Measurements from ENCODE around the gene KRT78.

Gene KRT78

GRCh38 chr12:52837781-52838608, 10.8 kb downstream of the KRT78 start:
- DNase-seq, result no peak

DNA sequence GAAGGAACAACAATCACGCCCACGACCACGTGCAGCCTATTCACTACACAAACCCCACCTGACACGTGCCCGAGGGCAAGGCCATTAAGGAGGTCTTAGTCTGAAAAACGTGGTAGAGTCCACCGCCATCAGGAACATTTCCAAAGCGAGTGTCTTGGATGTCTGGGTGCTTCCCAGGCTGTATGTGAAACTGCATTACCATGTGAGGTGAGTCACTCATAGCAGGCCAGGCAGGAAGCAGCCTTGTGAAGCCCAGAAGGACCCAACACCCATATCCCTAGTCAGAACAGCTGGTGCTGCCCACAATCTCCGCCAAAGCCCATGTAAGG, 11.4 kb downstream of the KRT78 start:
- no peak for DNase-seq

GRCh38 chr12:52836491-52837412, 12.0 kb downstream of the KRT78 start:
- no peak for DNase-seq

DNA sequence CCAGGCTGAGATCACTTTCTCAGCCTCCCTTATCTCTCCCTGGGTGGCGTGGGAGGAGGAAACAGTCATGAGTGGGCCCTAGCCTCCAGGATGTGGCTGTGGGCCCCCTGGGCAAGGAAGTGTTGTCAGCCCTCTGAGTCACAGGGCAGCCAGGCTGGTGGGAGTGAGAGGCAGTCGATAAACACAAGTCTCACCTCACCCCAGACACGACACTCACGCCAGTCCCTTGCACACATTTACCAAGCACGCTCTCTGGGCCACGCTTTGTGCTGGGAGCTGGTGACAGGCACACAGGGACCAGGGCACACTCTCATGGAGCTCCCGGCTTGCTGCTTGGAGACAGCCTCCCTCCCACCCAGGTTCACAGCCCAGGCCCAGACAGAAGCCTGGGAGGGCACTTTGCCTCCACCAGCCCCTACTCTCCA, 12.7 kb downstream of the KRT78 start:
- peak; percentile 68 for DNase-seq

- no peak for DNase-seq
Observed at GRCh38 chr12:52835271-52836041, 13.3 kb downstream of the KRT78 start.

- no peak for DNase-seq
Observed at GRCh38 chr12:52834727-52835001, 14.1 kb downstream of the KRT78 start.

- no peak for DNase-seq
Observed at GRCh38 chr12:52833922-52834726, 14.7 kb downstream of the KRT78 start, which contains the start of gene KRT79. Gene KRT79 (minus strand): TSS chr12:52834311. CDS start chr12:52834260, 51 bp downstream.

GRCh38 chr12:52832985-52833905, 15.5 kb downstream of the KRT78 start:
- DNase-seq, result no peak

DNA sequence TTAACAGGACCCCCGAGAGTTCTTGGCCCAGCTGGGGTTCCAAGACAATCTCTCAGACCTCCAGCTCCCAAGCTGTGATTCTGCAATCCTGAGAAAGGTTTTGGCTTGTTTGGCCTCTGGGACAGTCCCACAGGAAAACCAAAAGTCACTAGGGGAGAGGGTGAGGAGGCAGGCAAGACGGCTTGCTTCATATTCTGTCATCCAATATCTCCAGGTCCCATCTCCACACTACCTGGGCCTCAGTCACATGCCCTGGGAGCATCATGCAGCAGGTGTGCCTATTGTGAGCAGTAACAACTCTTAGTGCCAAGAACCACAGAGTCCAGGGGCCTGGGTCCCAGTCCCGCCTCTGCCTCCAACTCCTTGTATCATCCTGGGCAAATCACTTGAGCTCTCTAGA, 16.3 kb downstream of the KRT78 start:
- no peak for DNase-seq

DNA sequence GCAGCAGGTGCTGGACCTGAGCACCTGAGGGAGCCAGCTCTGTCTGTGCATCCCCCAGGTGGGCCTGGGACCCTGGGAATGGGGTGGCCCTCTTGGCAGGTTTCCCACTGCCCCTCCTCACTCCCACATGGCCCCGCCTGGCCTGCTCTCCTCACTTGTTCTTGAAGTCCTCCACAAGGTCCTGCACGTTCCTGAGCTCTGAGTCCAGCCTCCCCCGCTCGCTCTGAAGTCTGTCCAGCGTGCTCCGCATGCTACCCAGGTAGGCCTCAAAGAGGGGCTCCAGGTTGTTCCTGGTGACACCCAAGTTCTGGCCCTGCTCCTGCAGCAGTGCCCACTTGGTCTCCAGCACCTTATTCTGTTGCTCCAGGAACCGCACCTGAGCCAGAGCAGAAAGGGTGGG, 17.5 kb downstream of the KRT78 start:
- no peak for DNase-seq

- no peak for DNase-seq
Observed at GRCh38 chr12:52829986-52830770, 18.6 kb downstream of the KRT78 start.

DNA sequence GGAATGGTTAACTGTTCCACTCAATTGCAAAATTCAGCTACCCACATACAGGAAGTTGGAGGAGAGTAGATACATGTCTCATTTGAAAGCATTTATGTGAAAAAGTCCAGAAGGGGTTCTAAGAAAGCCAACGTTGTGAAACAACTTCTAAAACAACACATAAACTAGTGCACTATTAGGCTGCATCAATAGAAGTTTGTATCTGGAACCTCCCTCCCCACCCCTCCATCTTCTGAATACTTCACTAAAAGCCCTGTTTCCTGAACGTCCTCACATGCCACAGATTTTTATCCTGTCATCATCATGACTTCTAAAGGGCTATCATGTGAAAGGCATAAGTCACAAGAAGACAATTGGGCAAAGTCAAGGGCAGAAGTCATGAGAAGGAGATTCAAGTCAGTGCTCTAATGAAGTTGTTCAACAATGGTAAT, 20.2 kb downstream of the KRT78 start:
- DNase-seq, result peak; percentile 27

- no peak for DNase-seq
Observed at GRCh38 chr12:52828156-52828555, 20.6 kb downstream of the KRT78 start.

DNA sequence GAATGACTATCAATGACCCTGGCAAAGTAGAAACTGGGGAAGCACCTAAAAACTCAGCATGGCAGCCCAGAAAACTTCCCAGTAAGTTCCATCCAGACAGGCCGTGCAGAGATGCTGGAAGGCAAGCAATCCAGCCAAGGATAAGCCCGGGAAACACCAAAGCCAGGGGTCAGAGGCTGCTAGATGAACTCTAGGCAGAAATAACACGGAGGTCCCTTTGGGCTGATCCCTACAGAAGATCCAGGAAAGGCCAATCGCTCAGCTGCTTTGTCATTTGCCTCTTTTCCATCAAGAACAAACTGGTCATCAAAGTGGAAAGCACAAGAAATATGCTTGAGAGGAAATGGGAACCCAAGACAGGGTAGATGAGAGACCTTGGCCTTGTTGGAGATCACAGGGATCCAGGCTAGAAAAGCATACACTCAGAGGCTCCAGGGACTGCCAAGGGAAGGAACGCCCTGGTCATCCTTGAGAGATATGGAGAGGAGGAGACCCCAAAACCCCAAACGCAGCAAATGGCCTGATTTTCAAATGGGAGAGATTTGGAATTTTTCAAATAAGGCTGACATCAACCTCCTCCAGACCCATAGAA, 21.2 kb downstream of the KRT78 start:
- no peak for DNase-seq

DNA sequence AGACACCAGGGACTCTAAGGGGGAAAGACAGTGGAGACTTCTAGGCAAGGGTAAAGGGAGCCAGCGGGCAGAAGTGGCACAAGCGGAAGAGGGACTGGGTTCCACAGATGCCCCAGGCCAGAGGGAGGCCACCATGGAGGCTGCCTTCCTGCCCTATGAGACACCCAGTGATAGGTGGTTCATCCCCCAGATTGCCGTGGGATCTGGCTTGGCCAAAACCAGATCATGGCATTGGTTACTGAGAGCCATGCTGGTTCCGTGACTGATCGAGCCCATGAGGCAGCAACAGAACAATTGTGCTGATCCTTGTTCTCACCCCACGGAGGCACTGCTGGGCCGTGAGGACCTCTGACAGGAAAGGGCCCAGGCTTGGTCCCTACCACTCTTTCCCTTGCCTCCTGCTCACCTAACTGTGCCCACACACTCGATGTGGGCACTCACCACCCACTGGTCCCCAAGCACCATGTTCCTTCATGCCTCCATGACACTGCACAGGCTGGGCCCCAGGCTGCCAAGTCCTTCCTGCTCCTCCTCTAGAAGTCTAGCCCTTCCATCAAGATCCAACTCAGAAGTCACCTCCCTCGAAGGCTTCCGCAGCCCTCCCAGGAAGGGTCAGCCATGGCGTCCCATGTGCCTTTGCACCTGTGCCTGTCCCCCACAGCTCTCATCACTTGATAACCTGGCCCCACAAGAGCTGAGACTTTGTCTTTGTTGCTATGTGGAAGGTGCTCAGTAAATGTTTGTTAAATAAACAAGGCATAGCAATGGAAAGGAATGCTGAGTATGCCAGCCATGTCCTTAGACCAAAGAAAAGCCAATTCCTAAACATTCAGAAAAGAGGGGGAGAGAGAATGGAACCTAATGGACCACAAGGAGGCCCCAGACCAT, 21.9 kb downstream of the KRT78 start:
- DNase-seq, result no peak

DNA sequence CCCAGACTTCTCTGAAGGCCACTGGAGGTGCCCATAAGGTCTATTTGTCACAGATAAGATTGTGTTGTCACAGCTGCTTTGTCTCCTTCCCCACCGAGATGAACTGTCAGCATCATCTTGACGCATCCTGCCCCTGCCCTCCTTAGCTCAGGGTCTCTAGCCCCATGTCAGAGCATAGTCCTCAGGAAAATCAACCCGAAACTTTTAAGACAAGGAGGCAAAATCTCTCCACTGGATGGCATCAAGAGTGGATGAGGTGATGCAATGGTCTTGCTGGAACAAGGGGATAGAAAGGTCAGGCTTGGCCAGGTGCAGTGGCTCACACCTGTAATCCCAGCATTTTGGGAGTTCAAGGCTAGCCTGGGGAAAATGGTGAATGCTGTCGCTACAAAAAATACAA, 22.8 kb downstream of the KRT78 start:
- no peak for DNase-seq

GRCh38 chr12:52824741-52825410, 23.9 kb downstream of the KRT78 start:
- DNase-seq, result no peak

DNA sequence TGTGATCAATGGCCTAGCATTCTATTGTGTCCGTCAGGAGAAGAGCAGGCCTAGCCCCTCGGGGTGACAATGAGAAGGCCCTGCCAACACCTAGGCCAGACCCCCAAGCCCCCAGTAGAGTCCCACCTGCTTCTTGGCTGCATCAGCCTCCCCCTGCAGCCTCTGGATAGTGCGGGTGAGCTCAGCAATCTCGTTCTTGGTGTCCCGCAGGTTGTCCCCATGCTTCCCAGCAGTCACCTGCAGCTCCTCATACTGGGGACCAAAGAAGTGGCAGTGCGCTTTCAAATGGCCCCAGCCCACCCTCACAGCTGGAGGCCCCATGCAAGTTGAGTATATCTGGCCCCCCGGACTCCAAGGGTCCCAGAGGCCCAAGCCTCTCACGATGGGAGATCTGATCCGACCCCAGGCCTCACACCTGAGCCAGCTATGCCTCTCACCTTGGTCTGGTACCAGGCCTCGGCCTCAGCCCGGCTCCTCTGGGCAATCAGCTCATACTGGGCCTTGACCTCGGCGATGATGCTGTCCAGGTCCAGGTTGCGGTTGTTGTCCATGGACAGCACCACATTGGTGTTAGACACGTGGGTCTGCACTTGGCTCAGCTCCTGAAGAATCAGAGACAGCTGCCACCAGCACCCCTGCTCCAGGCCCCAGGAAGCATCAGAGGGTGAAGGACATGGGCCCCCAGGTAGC, 24.9 kb downstream of the KRT78 start:
- DNase-seq, result no peak
